Measurements from ENCODE around the gene GTF2A1L. TPM values are rescaled to one million over a fixed set of nuclear protein-coding genes. Genes with fewer than 3 reads are reported as not detected.

Gene GTF2A1L
- total and polyA plus RNA-seq, 2 donors (not counting 3 experiments of a cell fraction or from before 2014, with no cell fraction given) = 0.46 TPM; not detected in 1

DNA sequence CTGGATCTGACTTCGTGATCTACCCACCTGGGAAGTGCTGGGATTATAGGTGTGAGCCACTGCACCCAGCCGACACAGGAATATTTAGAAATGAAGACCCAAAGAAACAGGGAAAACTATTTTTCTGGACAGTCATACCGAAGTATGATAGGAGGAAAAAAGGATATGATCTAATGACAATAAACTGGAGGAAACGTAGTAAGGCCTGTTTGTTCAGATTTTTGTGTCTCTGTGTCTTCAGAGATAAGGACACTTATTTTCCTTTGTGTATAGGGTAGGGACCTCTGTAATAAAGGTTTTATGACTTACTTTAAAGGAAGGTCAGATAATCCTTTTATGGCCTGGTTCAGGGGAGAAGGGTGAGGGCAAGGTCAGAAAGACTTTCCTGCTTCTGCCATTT, 55.9 kb downstream of the GTF2A1L start:
- H2AFZ ChIP-seq (ENCODE audit: low read depth, low read length) = no peak overlapping the region
- H3K9me3 ChIP-seq (replicated peaks; ENCODE audit: control insufficient read depth, insufficient read depth, low read length) = no peaks in the 10 kb centered on the region
- no peaks in the 10 kb centered on the region for H4K20me1 ChIP-seq (replicated peaks; ENCODE audit: control insufficient read depth, extremely low read depth, insufficient read depth, low read length)
- H3K9me1 ChIP-seq (replicated peaks; ENCODE audit: control insufficient read depth, extremely low read depth, insufficient read depth, low read length) = no peaks in the 10 kb centered on the region
- H3K36me3 ChIP-seq (ENCODE audit: control insufficient read depth in 2 of 2, extremely low read depth in 1 of 2, insufficient read depth in 2 of 2, low read length in 2 of 2) = no peaks in the 10 kb centered on the region
- no peak overlapping the region for H3K4me2 ChIP-seq (ENCODE audit: insufficient read depth, low read length)
- CTCF ChIA-PET = no interaction called here
- DNase-seq (ENCODE audit: low read depth, low spot score) (no peak), FAIRE-seq (no peak)
- TF ChIP-seq, protein P1, sequence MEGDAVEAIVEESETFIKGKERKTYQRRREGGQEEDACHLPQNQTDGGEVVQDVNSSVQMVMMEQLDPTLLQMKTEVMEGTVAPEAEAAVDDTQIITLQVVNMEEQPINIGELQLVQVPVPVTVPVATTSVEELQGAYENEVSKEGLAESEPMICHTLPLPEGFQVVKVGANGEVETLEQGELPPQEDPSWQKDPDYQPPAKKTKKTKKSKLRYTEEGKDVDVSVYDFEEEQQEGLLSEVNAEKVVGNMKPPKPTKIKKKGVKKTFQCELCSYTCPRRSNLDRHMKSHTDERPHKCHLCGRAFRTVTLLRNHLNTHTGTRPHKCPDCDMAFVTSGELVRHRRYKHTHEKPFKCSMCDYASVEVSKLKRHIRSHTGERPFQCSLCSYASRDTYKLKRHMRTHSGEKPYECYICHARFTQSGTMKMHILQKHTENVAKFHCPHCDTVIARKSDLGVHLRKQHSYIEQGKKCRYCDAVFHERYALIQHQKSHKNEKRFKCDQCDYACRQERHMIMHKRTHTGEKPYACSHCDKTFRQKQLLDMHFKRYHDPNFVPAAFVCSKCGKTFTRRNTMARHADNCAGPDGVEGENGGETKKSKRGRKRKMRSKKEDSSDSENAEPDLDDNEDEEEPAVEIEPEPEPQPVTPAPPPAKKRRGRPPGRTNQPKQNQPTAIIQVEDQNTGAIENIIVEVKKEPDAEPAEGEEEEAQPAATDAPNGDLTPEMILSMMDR (IDR thresholded peaks at IDR 0.05; ENCODE audit: extremely low read depth in 1 of 2, insufficient read depth in 1 of 2, low read depth in 1 of 2, low read length in 2 of 2) = no peak
- TF ChIP-seq POLR2AphosphoS5 (IDR thresholded peaks at IDR 0.05; ENCODE audit: insufficient read depth, low read depth, low read length) (no peak), JUN (IDR thresholded peaks at IDR 0.05; ENCODE audit: borderline replicate concordance, insufficient read depth, insufficient read length, low read depth) (no peak), GATA2 (IDR thresholded peaks at IDR 0.05; ENCODE audit: insufficient read depth, insufficient read length, low read depth, low read length) (no peak), FOS (IDR thresholded peaks at IDR 0.05; ENCODE audit: borderline replicate concordance, insufficient read depth, low read length) (no peak), MYC (IDR thresholded peaks at IDR 0.05; ENCODE audit: low read depth, low read length) (no peak), POLR2A (IDR thresholded peaks at IDR 0.05; ENCODE audit: low read depth, low read length) (no peak), EZH2 (IDR thresholded peaks at IDR 0.05; ENCODE audit: borderline replicate concordance, low read depth, low read length, severe bottlenecking) (no peak)
- TF ChIP-seq, protein P2, sequence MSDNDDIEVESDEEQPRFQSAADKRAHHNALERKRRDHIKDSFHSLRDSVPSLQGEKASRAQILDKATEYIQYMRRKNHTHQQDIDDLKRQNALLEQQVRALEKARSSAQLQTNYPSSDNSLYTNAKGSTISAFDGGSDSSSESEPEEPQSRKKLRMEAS (IDR thresholded peaks at IDR 0.05; ENCODE audit: insufficient read depth, insufficient read length) = no peak
- H3K27me3 ChIP-seq (ENCODE audit: control insufficient read depth in 2 of 2, insufficient read depth in 2 of 2, low read length in 2 of 2) = no peaks in the 10 kb centered on the region
- BruUV-seq (replicated peaks) = no TSS peak
- H3K9ac ChIP-seq (replicated peaks; ENCODE audit: extremely low read depth, insufficient read depth, low read length) = no peak overlapping the region
- no peaks in the 10 kb centered on the region for H3K79me2 ChIP-seq (ENCODE audit: control insufficient read depth, insufficient read depth, low read length)
- H3K27ac ChIP-seq (ENCODE audit: insufficient read depth, low read depth, low read length) = no peak overlapping the region
- POLR2A ChIA-PET = no interaction called here
- H3K4me1 ChIP-seq (ENCODE audit: control insufficient read depth, extremely low read depth, insufficient read depth, low read length) = no peaks in the 10 kb centered on the region
- no peak overlapping the region for H3K4me3 ChIP-seq (replicated peaks in 1 of 3; ENCODE audit: insufficient read depth in 1 of 3, low read depth in 1 of 3, low read length in 3 of 3)
- dilution Hi-C loops (cut with MboI; ENCODE audit: extremely low pct_ligation_motif_present, low sequenced_read_pairs) (no loop called here), intact Hi-C loops (cut with micrococcal nuclease) (no loop called here)
